Measurements from ENCODE around the gene TMEM43.

DNA sequence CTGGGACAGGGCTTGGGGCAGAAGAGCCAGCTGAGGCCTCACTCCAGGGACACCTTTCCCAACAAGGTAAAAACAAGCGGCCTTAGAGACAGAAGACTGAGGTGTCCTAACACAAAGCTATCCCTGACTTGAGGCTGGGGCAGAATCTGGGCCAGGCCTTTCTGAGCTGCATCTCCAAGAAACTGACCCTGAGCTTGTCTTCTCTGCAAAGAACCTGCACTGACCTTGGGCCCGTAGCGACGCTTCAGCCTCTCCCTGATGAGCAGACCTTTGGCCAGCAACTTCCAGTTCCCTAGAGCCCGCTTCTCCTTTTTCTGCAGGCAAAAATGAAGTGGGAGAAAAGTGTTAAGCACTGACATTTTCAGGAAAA is 22.2 kb downstream of the TMEM43 start:
- TF ChIP-seq ZNF274 (IDR thresholded peaks at IDR 0.05; ENCODE audit: insufficient read depth, insufficient read length) (no peak), STAT3 (IDR thresholded peaks at IDR 0.05; ENCODE audit: low read depth, low read length) (no peak), HDAC6 (IDR thresholded peaks at IDR 0.05; ENCODE audit: unreplicated experiment) (no peak), SMAD1 (IDR thresholded peaks at IDR 0.05; ENCODE audit: low read depth, partially characterized antibody) (no peak), CEBPB (IDR thresholded peaks at IDR 0.05; ENCODE audit: borderline replicate concordance in 1 of 2, low read depth in 2 of 2, low read length in 2 of 2) (no peak), FOXM1 (IDR thresholded peaks at IDR 0.05; ENCODE audit: low read depth, low read length) (no peak), EGR1 (IDR thresholded peaks at IDR 0.05; ENCODE audit: borderline replicate concordance in 1 of 2, low read depth in 2 of 2, low read length in 2 of 2) (no peak), MTA3 (IDR thresholded peaks at IDR 0.05; ENCODE audit: borderline replicate concordance, low read length) (no peak), YY1 (IDR thresholded peaks at IDR 0.05; ENCODE audit: low read depth, low read length) (no peak), WRNIP1 (IDR thresholded peaks at IDR 0.05; ENCODE audit: borderline replicate concordance, low read depth, low read length) (no peak), CREB1 (IDR thresholded peaks at IDR 0.05; ENCODE audit: low read depth) (no peak), PML (IDR thresholded peaks at IDR 0.05; ENCODE audit: low read length) (no peak)
- TF ChIP-seq, protein P1, sequence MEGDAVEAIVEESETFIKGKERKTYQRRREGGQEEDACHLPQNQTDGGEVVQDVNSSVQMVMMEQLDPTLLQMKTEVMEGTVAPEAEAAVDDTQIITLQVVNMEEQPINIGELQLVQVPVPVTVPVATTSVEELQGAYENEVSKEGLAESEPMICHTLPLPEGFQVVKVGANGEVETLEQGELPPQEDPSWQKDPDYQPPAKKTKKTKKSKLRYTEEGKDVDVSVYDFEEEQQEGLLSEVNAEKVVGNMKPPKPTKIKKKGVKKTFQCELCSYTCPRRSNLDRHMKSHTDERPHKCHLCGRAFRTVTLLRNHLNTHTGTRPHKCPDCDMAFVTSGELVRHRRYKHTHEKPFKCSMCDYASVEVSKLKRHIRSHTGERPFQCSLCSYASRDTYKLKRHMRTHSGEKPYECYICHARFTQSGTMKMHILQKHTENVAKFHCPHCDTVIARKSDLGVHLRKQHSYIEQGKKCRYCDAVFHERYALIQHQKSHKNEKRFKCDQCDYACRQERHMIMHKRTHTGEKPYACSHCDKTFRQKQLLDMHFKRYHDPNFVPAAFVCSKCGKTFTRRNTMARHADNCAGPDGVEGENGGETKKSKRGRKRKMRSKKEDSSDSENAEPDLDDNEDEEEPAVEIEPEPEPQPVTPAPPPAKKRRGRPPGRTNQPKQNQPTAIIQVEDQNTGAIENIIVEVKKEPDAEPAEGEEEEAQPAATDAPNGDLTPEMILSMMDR (IDR thresholded peaks at IDR 0.05 in 2 of 3, conservative IDR thresholded peaks at IDR 0.05 in 1 of 3; ENCODE audit: control insufficient read depth in 2 of 3, extremely low read depth in 1 of 3, insufficient read depth in 1 of 3, low read depth in 3 of 3, low read length in 3 of 3), result no peak
